Neural cell (in vitro differentiated cells): ENCODE results near the gene MAML3. TPM values are rescaled to one million over a fixed set of nuclear protein-coding genes. Genes with fewer than 3 reads are reported as not detected.

Experiments used
- H2AFZ ChIP-seq: fragments of 200-600, 300-800 bp; sonication (generic), shearing (Covaris generic); 2 replicates; pipeline ENCODE4 v1.6.0; 2014; ENCODE audit warnings: low read depth, mild to moderate bottlenecking, antibody characterized with exemption, low read length, moderate library complexity
- H3F3A ChIP-seq: fragments of 200-600 bp; shearing (Covaris generic); 2 replicates; pipeline ENCODE4 v1.6.1; 2016; ENCODE audit warnings: mild to moderate bottlenecking, moderate library complexity, mixed read lengths, antibody characterized with exemption, low read length; ENCODE audit not compliant: insufficient read depth, poor library complexity, severe bottlenecking
- H3K27ac ChIP-seq: fragments of 200-600, 300-800 bp; sonication (generic), shearing (Covaris generic); 2 replicates; pipeline ENCODE4 v1.5.1; 2014; ENCODE audit warnings: mild to moderate bottlenecking, low read length, moderate library complexity
- H3K27me3 ChIP-seq: fragments of 300-800, 200-600 bp; sonication (generic), shearing (Covaris generic); 2 replicates; pipeline ENCODE4 v1.6.0; 2014; ENCODE audit warnings: mild to moderate bottlenecking, low read depth, low read length, moderate library complexity; ENCODE audit not compliant: insufficient read depth
- H3K36me3 ChIP-seq: fragments of 300-800, 200-600 bp; sonication (generic), shearing (Covaris generic); 2 replicates; pipeline ENCODE4 v1.5.1; 2014; ENCODE audit warnings: mild to moderate bottlenecking, antibody characterized with exemption, low read length, moderate library complexity; ENCODE audit not compliant: insufficient read depth
- H3K4me2 ChIP-seq: fragments of 300-800, 200-600 bp; sonication (generic), shearing (Covaris generic); 2 replicates; pipeline ENCODE4 v1.6.0; 2014; ENCODE audit warnings: mild to moderate bottlenecking, low read length
- H3K4me3 ChIP-seq: fragments of 300-800, 200-600 bp; sonication (generic), shearing (Covaris generic); 2 replicates; pipeline ENCODE4 v1.5.1; 2014; ENCODE audit warnings: mild to moderate bottlenecking, low read length, moderate library complexity
- H3K79me2 ChIP-seq: fragments of 200-600 bp; shearing (Covaris generic); replicated peaks from 2 replicates; pipeline ENCODE4 v1.6.0; 2014; ENCODE audit warnings: mild to moderate bottlenecking, low read length, moderate library complexity; ENCODE audit not compliant: insufficient read depth
- H3K9ac ChIP-seq: fragments of 300-800, 200-600 bp; sonication (generic), shearing (Covaris generic); 2 replicates; pipeline ENCODE4 v1.6.1; 2016; ENCODE audit warnings: mild to moderate bottlenecking, low read length, mixed read lengths
- H3K9me2 ChIP-seq: fragments of 200-600 bp; shearing (Covaris generic); 2 replicates; pipeline ENCODE4 v1.6.1; 2016; ENCODE audit warnings: mild to moderate bottlenecking, low read length, mixed read lengths; ENCODE audit not compliant: insufficient read depth
- H3K9me3 ChIP-seq: fragments of 200-600, 300-800 bp; sonication (generic), shearing (Covaris generic); 2 replicates; pipeline ENCODE4 v1.6.1; 2016; ENCODE audit warnings: mild to moderate bottlenecking, mixed run types, low read length, moderate library complexity, mixed read lengths
- H4K20me1 ChIP-seq: fragments of 200-600 bp; shearing (Covaris generic); 2 replicates; pipeline ENCODE4 v1.6.1; 2016; ENCODE audit warnings: mild to moderate bottlenecking, mixed run types; ENCODE audit not compliant: insufficient read depth
- EP300 ChIP-seq: fragments of 450-650 bp; conservative IDR thresholded peaks from 2 replicates; pipeline ENCODE4 v1.6.1; 2014; ENCODE audit warnings: antibody characterized with exemption, mild to moderate bottlenecking, moderate library complexity; ENCODE audit not compliant: poor library complexity, severe bottlenecking
- EZH2 ChIP-seq: fragments of 200-600, 300-800 bp; shearing (Covaris generic), sonication (generic); IDR thresholded peaks from 2 replicates; pipeline ENCODE4 v1.6.1; 2014; ENCODE audit warnings: antibody characterized with exemption, low read length, borderline replicate concordance, mild to moderate bottlenecking; ENCODE audit not compliant: insufficient read depth, poor library complexity, severe bottlenecking
- MXI1 ChIP-seq: fragments of 450-650 bp; conservative IDR thresholded peaks from 2 replicates; pipeline ENCODE4 v1.6.1; 2014; ENCODE audit warnings: antibody characterized with exemption, mild to moderate bottlenecking; ENCODE audit not compliant: poor library complexity, severe bottlenecking
- POLR2AphosphoS5 ChIP-seq: IDR thresholded peaks from 2 replicates; pipeline ENCODE4 v1.6.1; 2012
- RAD21 ChIP-seq: fragments of 450-650 bp; conservative IDR thresholded peaks from 2 replicates; pipeline ENCODE4 v1.6.1; 2014; ENCODE audit warnings: antibody characterized with exemption, mild to moderate bottlenecking, moderate library complexity
- REST ChIP-seq: IDR thresholded peaks from 2 replicates; pipeline ENCODE4 v1.6.1; 2012; ENCODE audit warnings: borderline replicate concordance
- SMC3 ChIP-seq: fragments of 450-650 bp; conservative IDR thresholded peaks from 2 replicates; pipeline ENCODE4 v1.6.1; 2014; ENCODE audit warnings: antibody characterized with exemption, mild to moderate bottlenecking, moderate library complexity; ENCODE audit not compliant: poor library complexity
- TAF1 ChIP-seq: IDR thresholded peaks from 2 replicates; pipeline ENCODE4 v1.6.1; 2012; ENCODE audit warnings: low read depth
- polyA plus RNA-seq: library from polyadenylated mRNA; depleted of rRNA; stranded (reverse); fragments of >200 nt; gene quantifications from 2 replicates; pipeline ENCODE4 v1.2.3, GENCODE V29; 2014
- TF ChIP-seq, protein P1 (sequence below): fragments of 450-650 bp; IDR thresholded peaks from 2 replicates; pipeline ENCODE4 v1.5.1; 2014; ENCODE audit warnings: antibody characterized with exemption, mild to moderate bottlenecking, moderate library complexity; ENCODE audit not compliant: poor library complexity, severe bottlenecking

The MAML3 gene
- polyA plus RNA-seq, 1 donor from 2014 or later, result 10.2 TPM

DNA sequence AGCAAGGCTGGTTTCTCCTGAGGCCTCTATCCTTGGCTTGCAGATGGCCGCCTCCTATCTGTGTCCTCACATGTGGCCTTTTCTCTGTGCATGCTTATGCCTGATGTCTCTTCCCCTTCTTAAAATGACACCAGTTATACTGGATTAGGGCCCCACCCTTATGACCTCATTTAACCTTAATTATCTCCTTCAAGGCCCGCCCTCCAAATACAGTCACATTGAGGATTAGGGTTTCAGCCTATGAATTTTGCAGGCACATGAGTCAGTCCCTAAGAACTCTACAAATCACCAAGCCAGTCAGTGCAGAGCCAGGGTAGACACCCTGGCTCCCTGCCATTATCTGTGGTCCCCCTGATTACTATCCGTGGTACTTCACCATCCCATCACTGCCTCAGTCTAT is 51.6 kb downstream of the MAML3 start:
- Histone ChIP-seq H3K4me2 (no peak overlapping the region), H2AFZ (no peak overlapping the region), H3K79me2 (peaks cover 27% of the 10 kb centered on the region), H3K27me3 (no peaks in the 10 kb centered on the region), H4K20me1 (no peaks in the 10 kb centered on the region), H3K27ac (no peak overlapping the region), H3K9me3 (no peaks in the 10 kb centered on the region), H3F3A (peaks cover 3% of the 10 kb centered on the region), H3K4me3 (no peak overlapping the region), H3K9me2 (no peaks in the 10 kb centered on the region), H3K36me3 (no peaks in the 10 kb centered on the region), H3K9ac (no peak overlapping the region)
- no peak for TF ChIP-seq SMC3

DNA sequence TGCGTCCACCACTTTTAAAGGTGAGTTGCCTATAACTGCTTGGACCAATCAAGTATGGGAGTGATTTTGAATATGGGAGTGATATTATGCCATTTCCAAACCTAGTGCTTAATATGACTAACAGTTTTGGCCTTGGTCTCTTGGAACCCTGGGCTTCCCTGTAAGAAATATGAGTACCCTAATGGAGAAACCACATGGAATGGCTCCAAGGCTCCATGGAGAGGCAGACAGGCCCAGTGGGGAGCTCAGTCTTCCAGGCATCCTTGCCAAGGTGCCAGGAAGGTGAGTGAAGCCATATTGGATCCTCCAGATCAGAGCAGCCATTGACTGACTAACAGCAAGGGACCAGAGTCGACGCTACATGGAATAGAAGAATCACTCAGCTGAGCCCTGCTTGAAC is 53.2 kb downstream of the MAML3 start:
- Histone ChIP-seq H3K36me3 (no peaks in the 10 kb centered on the region), H3F3A (no peaks in the 10 kb centered on the region), H3K4me2 (no peak overlapping the region), H3K9me3 (no peaks in the 10 kb centered on the region), H3K27me3 (no peaks in the 10 kb centered on the region), H4K20me1 (no peaks in the 10 kb centered on the region), H3K9me2 (no peaks in the 10 kb centered on the region), H3K4me3 (no peak overlapping the region), H2AFZ (no peak overlapping the region), H3K9ac (no peak overlapping the region), H3K27ac (no peak overlapping the region), H3K79me2 (peaks cover 27% of the 10 kb centered on the region)
- TF ChIP-seq EZH2 (no peak), TAF1 (no peak), EP300 (no peak), POLR2AphosphoS5 (no peak), REST (no peak), RAD21 (no peak), MXI1 (no peak), SMC3 (no peak)
- TF ChIP-seq, protein P1, sequence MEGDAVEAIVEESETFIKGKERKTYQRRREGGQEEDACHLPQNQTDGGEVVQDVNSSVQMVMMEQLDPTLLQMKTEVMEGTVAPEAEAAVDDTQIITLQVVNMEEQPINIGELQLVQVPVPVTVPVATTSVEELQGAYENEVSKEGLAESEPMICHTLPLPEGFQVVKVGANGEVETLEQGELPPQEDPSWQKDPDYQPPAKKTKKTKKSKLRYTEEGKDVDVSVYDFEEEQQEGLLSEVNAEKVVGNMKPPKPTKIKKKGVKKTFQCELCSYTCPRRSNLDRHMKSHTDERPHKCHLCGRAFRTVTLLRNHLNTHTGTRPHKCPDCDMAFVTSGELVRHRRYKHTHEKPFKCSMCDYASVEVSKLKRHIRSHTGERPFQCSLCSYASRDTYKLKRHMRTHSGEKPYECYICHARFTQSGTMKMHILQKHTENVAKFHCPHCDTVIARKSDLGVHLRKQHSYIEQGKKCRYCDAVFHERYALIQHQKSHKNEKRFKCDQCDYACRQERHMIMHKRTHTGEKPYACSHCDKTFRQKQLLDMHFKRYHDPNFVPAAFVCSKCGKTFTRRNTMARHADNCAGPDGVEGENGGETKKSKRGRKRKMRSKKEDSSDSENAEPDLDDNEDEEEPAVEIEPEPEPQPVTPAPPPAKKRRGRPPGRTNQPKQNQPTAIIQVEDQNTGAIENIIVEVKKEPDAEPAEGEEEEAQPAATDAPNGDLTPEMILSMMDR, result no peak

DNA sequence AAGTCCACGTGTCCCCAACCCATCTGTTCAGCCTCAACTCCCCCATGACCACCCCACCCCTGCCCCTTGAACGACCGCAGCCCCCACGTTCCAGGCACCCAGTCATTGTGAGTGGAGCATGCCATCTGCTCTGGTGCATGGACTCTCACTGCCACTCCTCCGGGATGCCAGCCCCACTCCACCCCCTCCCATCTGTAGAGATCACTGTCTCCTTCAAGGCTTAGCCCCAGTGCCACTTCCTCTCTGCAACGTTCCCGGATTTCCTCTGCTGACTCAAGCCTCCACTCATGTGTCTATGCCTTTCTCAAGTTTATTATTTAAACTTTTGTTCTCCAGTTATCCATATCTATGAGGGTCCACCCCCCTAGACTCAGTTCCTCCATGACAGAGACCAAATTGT is 54.0 kb downstream of the MAML3 start:
- no peaks in the 10 kb centered on the region for H3K9me2 ChIP-seq
- H3F3A ChIP-seq, result no peaks in the 10 kb centered on the region
- H4K20me1 ChIP-seq, result no peaks in the 10 kb centered on the region
- H3K4me2 ChIP-seq, result no peak overlapping the region
- no peak overlapping the region for H2AFZ ChIP-seq
- peaks cover 25% of the 10 kb centered on the region for H3K79me2 ChIP-seq
- H3K9me3 ChIP-seq, result no peaks in the 10 kb centered on the region
- H3K27ac ChIP-seq, result no peak overlapping the region
- H3K36me3 ChIP-seq, result no peaks in the 10 kb centered on the region
- no peak overlapping the region for H3K9ac ChIP-seq
- no peaks in the 10 kb centered on the region for H3K27me3 ChIP-seq
- TF ChIP-seq MXI1, result no peak
- TF ChIP-seq SMC3, result no peak
- no peak for TF ChIP-seq EP300
- no peak for TF ChIP-seq EZH2
- TF ChIP-seq TAF1, result no peak
- no peak for TF ChIP-seq REST
- TF ChIP-seq RAD21, result no peak
- TF ChIP-seq POLR2AphosphoS5, result no peak
- TF ChIP-seq, protein P1, result no peak
- H3K4me3 ChIP-seq, result no peak overlapping the region
